Mucosa of stomach (tissue), 1 donor: Measurements from ENCODE around the gene CYSLTR2.

Experiments
- H3K27me3 ChIP-seq: one replicate; pipeline ENCODE4 v1.7.0; 2013; ENCODE audit warnings: mild to moderate bottlenecking, low read length; ENCODE audit not compliant: control insufficient read depth, insufficient read depth
- H3K36me3 ChIP-seq: one replicate; pipeline ENCODE4 v1.7.0; 2013; ENCODE audit warnings: low read length; ENCODE audit not compliant: control insufficient read depth, insufficient read depth
- H3K4me1 ChIP-seq: one replicate; pipeline ENCODE4 v1.7.0; 2013; ENCODE audit warnings: mild to moderate bottlenecking, low read length; ENCODE audit not compliant: control insufficient read depth, insufficient read depth
- H3K4me3 ChIP-seq: one replicate; pipeline ENCODE4 v1.7.0; 2013; ENCODE audit warnings: low read length
- H3K9ac ChIP-seq: one replicate; pipeline ENCODE4 v1.7.0; 2013; ENCODE audit warnings: mild to moderate bottlenecking, low read length, moderate library complexity
- H3K9me3 ChIP-seq: one replicate; pipeline ENCODE4 v1.7.0; 2013; ENCODE audit warnings: mild to moderate bottlenecking, low read length, moderate library complexity; ENCODE audit not compliant: control insufficient read depth
- donor health status: Pancreatic carcinoma.

Gene CYSLTR2

GRCh38 chr13:48653472-48653939 lies at the start of gene CYSLTR2:
CYSLTR2 (plus strand) TSS chr13:48653929; CDS start chr13:48706818, 52,889 bp downstream.
- Histone ChIP-seq H3K27me3 (no peaks in the 10 kb centered on the region), H3K9ac (no peak within 1 kb of the TSS), H3K4me3 (no peak within 1 kb of the TSS), H3K36me3 (no peaks in the 10 kb centered on the region), H3K4me1 (no peaks in the 10 kb centered on the region), H3K9me3 (no peaks in the 10 kb centered on the region)

- no peak overlapping the region for H3K9ac ChIP-seq
- H3K4me3 ChIP-seq = no peak overlapping the region
- no peaks in the 10 kb centered on the region for H3K27me3 ChIP-seq
These were observed 38.7 kb upstream of the CYSLTR2 start for GRCh38 chr13:48615049-48615448.

GRCh38 chr13:48618937-48619336 lies 34.8 kb upstream of the CYSLTR2 start:
- Histone ChIP-seq H3K9me3 (no peaks in the 10 kb centered on the region), H3K9ac (no peak overlapping the region), H3K36me3 (no peaks in the 10 kb centered on the region), H3K27me3 (no peaks in the 10 kb centered on the region), H3K4me3 (no peak overlapping the region), H3K4me1 (no peaks in the 10 kb centered on the region)

More at GRCh38 chr13:48615049-48615448, 38.7 kb upstream of the CYSLTR2 start:
- Histone ChIP-seq H3K36me3 (no peaks in the 10 kb centered on the region), H3K4me1 (no peaks in the 10 kb centered on the region), H3K9me3 (no peaks in the 10 kb centered on the region)

DNA sequence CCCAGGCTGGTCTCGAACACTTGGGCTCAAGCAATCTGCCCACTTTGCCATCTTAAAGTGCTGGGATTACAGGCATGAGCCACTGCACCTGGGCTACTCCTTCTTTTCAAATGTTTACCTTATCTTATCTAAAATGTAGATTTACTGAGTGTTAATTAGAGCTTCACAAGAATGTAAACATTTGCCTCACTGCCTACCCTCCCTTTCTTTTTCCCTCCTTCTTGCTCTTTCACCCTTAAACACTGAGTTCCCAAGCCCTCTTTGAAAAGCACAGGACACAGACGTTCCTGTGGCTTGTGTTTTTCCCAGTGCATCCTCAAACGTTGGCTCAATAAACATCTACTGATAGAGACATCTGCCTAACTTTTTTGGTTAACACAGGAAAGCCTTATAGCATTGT lies 32.7 kb upstream of the CYSLTR2 start:
- no peaks in the 10 kb centered on the region for H3K9me3 ChIP-seq

DNA sequence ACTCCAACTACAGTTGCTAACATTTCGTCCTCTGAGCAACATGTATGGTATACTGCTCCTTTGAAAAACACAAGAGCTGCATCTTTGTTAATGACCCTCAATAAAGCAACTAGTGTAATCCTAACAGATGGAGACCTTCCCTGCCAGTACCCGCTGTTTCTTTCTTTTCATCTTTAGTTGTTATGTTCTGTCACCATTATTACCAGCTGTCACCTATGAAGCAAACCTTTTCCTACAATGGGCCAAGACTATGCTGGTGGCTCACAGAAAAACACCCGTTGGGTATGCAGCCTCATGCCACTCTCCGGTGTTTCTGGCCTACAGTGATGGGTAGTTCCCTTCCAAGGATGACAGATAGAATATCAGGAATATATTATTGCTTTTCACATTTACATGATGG lies 29.7 kb upstream of the CYSLTR2 start:
- H3K27me3 ChIP-seq = no peaks in the 10 kb centered on the region
- no peaks in the 10 kb centered on the region for H3K9me3 ChIP-seq
- H3K36me3 ChIP-seq = no peaks in the 10 kb centered on the region
- no peak overlapping the region for H3K4me3 ChIP-seq
- H3K4me1 ChIP-seq = peaks cover 36% of the 10 kb centered on the region
- no peak overlapping the region for H3K9ac ChIP-seq

More for the DNA sequence above, 32.7 kb upstream of the CYSLTR2 start:
- no peaks in the 10 kb centered on the region for H3K36me3 ChIP-seq
- H3K27me3 ChIP-seq = no peaks in the 10 kb centered on the region
- H3K4me3 ChIP-seq = no peak overlapping the region
- peaks cover 10% of the 10 kb centered on the region for H3K4me1 ChIP-seq
- no peak overlapping the region for H3K9ac ChIP-seq

DNA sequence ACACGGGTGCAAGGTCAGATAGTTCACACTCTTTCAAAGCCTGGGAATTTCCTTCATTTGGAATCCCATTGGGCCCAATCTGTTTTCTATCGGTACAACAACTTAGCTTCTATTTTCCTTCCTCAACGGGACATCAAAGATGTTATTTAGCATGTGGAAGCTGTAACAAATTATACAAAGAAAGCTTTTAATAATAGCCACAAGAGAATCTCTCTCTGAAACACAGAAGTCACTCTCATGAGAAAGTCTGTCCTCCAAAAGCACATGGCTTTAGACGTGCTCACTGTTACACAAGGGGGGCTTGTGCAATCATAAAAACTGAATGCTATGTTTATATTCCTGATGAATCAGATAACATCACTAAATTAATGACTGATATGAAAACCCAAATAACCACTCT lies 28.9 kb upstream of the CYSLTR2 start:
- Histone ChIP-seq H3K9me3 (no peaks in the 10 kb centered on the region), H3K4me3 (no peak overlapping the region), H3K36me3 (no peaks in the 10 kb centered on the region), H3K4me1 (peaks cover 42% of the 10 kb centered on the region), H3K27me3 (no peaks in the 10 kb centered on the region), H3K9ac (no peak overlapping the region)

DNA sequence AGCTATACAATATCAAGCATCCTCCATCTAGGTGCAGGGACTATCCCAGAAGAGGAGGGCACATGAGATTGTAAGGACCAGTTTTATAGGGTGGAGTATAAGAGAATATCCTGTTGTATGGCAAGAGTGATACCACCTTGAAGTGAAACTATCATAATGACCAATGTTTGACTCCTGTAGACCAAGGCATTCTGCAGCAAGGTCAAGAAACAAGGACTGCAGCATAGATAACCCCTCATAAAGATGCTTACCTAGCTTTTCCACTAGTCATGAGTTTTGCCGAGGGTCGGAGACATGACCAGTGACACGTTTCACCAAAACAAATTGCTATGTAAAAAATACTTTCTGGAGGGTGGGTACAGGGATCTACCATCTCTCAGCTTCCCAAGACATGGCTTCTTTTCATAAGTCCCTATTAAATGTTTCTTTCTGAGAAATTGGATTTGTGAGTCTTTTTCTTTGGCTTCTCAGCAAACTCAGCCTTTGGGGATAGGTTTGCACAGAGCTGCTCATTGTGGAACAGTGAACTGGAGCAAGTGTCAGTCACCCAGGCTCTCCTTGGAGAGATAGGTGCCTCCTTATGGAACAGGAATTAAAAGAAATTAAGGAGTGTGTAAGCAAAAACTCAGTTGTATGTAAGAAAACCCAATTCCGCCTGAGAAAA lies 28.2 kb upstream of the CYSLTR2 start:
- Histone ChIP-seq H3K4me3 (no peak overlapping the region), H3K9me3 (no peaks in the 10 kb centered on the region), H3K27me3 (no peaks in the 10 kb centered on the region), H3K4me1 (peaks cover 49% of the 10 kb centered on the region), H3K36me3 (no peaks in the 10 kb centered on the region), H3K9ac (no peak overlapping the region)

- no peaks in the 10 kb centered on the region for H3K27me3 ChIP-seq
- no peaks in the 10 kb centered on the region for H3K9me3 ChIP-seq
- H3K9ac ChIP-seq = no peak overlapping the region
- H3K4me1 ChIP-seq = peaks cover 50% of the 10 kb centered on the region
- no peak overlapping the region for H3K4me3 ChIP-seq
- H3K36me3 ChIP-seq = no peaks in the 10 kb centered on the region
These were observed 27.7 kb upstream of the CYSLTR2 start for GRCh38 chr13:48626077-48626449.

DNA sequence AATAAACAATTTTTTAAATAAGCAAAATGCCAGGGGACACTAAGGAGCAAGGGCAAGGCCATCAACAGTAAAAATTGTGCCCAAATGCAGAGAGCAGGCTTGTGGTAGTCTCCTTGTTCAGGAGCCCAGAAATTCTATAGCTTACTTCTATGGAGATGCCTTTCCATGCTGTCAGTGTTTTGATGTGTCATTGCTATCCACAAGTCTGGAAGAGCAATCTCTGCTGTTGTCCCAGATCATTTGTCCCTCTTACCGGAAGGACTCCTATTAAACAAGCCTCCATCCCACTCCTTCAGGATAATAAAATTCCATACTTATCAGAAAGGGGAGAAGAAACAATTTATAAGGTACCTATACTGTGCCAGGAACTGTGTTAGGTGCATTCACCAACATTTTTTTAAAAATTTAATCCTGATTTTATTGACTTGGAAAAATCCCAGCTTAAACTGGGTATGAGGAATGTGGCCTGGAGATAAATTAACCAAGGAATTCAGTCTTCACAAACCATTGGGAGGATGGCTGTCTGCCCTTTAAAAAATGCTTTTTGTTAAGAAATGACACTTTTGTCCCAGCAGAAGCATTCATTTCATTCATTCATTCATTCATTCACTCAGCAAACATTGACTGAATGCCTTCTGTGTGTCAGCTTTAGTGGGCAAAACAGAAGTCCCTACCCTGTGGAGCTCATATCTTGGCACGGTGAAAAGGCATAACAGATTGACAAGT lies 26.8 kb upstream of the CYSLTR2 start:
- Histone ChIP-seq H3K4me1 (peaks cover 50% of the 10 kb centered on the region), H3K9ac (no peak overlapping the region), H3K4me3 (no peak overlapping the region), H3K9me3 (no peaks in the 10 kb centered on the region), H3K27me3 (no peaks in the 10 kb centered on the region), H3K36me3 (no peaks in the 10 kb centered on the region)

GRCh38 chr13:48629277-48629676 lies 24.5 kb upstream of the CYSLTR2 start:
- Histone ChIP-seq H3K9ac (no peak overlapping the region), H3K36me3 (no peaks in the 10 kb centered on the region), H3K27me3 (no peaks in the 10 kb centered on the region), H3K9me3 (no peaks in the 10 kb centered on the region), H3K4me3 (no peak overlapping the region), H3K4me1 (peaks cover 50% of the 10 kb centered on the region)

GRCh38 chr13:48630291-48630690 lies 23.4 kb upstream of the CYSLTR2 start:
- H3K9ac ChIP-seq = no peak overlapping the region

DNA sequence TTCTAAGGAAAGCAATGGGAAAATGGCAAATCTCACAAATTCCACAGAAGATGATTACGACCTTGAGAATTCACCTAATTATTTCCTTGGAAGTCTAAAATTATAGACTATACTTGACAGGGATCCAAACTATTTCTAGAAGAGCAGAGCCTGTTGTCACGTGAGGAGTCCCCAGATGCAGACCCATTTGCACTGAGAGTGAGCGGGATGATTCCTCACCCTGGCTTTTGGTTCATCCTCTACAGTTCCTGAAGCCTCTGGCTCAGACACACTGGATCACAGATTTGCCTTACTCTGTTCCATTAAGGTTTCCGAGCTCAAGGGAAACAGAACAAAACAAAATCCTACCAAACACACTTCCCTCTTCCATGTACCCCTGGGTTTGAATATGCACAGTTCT lies 23.0 kb upstream of the CYSLTR2 start:
- H3K9me3 ChIP-seq = no peaks in the 10 kb centered on the region
- peaks cover 43% of the 10 kb centered on the region for H3K4me1 ChIP-seq
- no peaks in the 10 kb centered on the region for H3K36me3 ChIP-seq
- H3K27me3 ChIP-seq = no peaks in the 10 kb centered on the region
- H3K4me3 ChIP-seq = no peak overlapping the region
- H3K9ac ChIP-seq = no peak overlapping the region

More at GRCh38 chr13:48630291-48630690, 23.4 kb upstream of the CYSLTR2 start:
- no peaks in the 10 kb centered on the region for H3K9me3 ChIP-seq
- H3K4me3 ChIP-seq = no peak overlapping the region
- no peaks in the 10 kb centered on the region for H3K27me3 ChIP-seq
- H3K4me1 ChIP-seq = peaks cover 48% of the 10 kb centered on the region
- no peaks in the 10 kb centered on the region for H3K36me3 ChIP-seq
